Endothelial cell of umbilical vein (primary cell): ENCODE results near the gene PAX2. TPM values are rescaled to one million over a fixed set of nuclear protein-coding genes. Genes with fewer than 3 reads are reported as not detected.

ENCODE experiments used
- BruUV-seq: library from RNA; stranded (reverse); fragments of 400-500 nt; replicated peaks from 2 replicates; lab custom pipeline; 2021; lab: Mats Ljungman, UMichigan
- CTCF ChIA-PET: fragments of 300-600, 350-600 bp; sonication (Branson Sonifier 250); formaldehyde crosslinking; loops from one replicate; lab custom pipeline; 2021; ENCODE audit warnings: antibody characterized with exemption, inconsistent platforms; lab: Charles Lee
- POLR2A ChIA-PET: fragments of 300-600, 350-600 bp; sonication (Branson Sonifier 250); formaldehyde crosslinking; loops from one replicate; lab custom pipeline; 2021; ENCODE audit warnings: antibody characterized with exemption, inconsistent platforms; lab: Charles Lee
- DNase-seq: peaks from one replicate; pipeline ENCODE4 v3.0.0-alpha.2; 2011; ENCODE audit warnings: low read depth, low spot score
- FAIRE-seq: peaks from 2 replicates; lab custom pipeline; 2011; peaks lifted over from hg19 to GRCh38; lab: Jason Lieb, UNC
- H2AFZ ChIP-seq: 2 replicates; pipeline ENCODE4 v1.6.0; 2012; ENCODE audit warnings: low read depth, low read length, control low read depth, inconsistent platforms
- H3K27ac ChIP-seq: 2 replicates; pipeline ENCODE4 v1.5.1; 2011; ENCODE audit warnings: low read depth, mild to moderate bottlenecking, control low read depth, low read length, moderate library complexity; ENCODE audit not compliant: insufficient read depth
- H3K27me3 ChIP-seq, 2 experiments: 2 replicates each; pipeline versions ENCODE4 v1.6.0 to v1.6.1; 2011; ENCODE audit warnings: low read length in 2 of 2, mixed read lengths in 1 of 2; ENCODE audit not compliant: control insufficient read depth in 2 of 2, insufficient read depth in 2 of 2
- H3K36me3 ChIP-seq, 2 experiments: 2 replicates in 1 of 2; 3 replicates in 1 of 2; pipeline ENCODE4 v1.5.1; 2011; ENCODE audit warnings: low read length in 2 of 2, mild to moderate bottlenecking in 1 of 2, moderate library complexity in 1 of 2; ENCODE audit not compliant: control insufficient read depth in 2 of 2, insufficient read depth in 2 of 2; ENCODE audit errors: extremely low read depth in 1 of 2
- H3K4me1 ChIP-seq: 3 replicates; pipeline ENCODE4 v1.5.1; 2011; ENCODE audit warnings: mild to moderate bottlenecking, low read length; ENCODE audit not compliant: control insufficient read depth, insufficient read depth; ENCODE audit errors: extremely low read depth
- H3K4me2 ChIP-seq: 2 replicates; pipeline ENCODE4 v1.6.1; 2011; ENCODE audit warnings: low read length, control low read depth, mixed read lengths; ENCODE audit not compliant: insufficient read depth
- H3K4me3 ChIP-seq, 3 experiments: fragments of 200-600 bp in 1 of 3; sonication (generic), shearing (Covaris generic) in 1 of 3; replicated peaks in 1 of 3; 2 replicates each; pipeline ENCODE4 v1.5.1; 2011 to 2016; ENCODE audit warnings: control low read depth in 3 of 3, low read length in 3 of 3, mild to moderate bottlenecking in 2 of 3, inconsistent platforms in 1 of 3, low read depth in 1 of 3, moderate library complexity in 1 of 3; ENCODE audit not compliant: insufficient read depth in 1 of 3
- H3K79me2 ChIP-seq: 2 replicates; pipeline ENCODE4 v1.6.0; 2012; ENCODE audit warnings: low read length, inconsistent platforms; ENCODE audit not compliant: control insufficient read depth, insufficient read depth
- H3K9ac ChIP-seq: replicated peaks from 2 replicates; pipeline ENCODE3; 2011; ENCODE audit warnings: low read length, control low read depth; ENCODE audit not compliant: insufficient read depth; ENCODE audit errors: extremely low read depth
- H3K9me1 ChIP-seq: replicated peaks from 3 replicates; pipeline ENCODE4 v1.6.0; 2011; ENCODE audit warnings: mild to moderate bottlenecking, low read length; ENCODE audit not compliant: control insufficient read depth, insufficient read depth; ENCODE audit errors: extremely low read depth
- H3K9me3 ChIP-seq: replicated peaks from 2 replicates; pipeline ENCODE4 v1.5.1; 2012; ENCODE audit warnings: low read length, inconsistent platforms; ENCODE audit not compliant: control insufficient read depth, insufficient read depth
- H4K20me1 ChIP-seq: replicated peaks from 2 replicates; pipeline ENCODE3; 2011; ENCODE audit warnings: mild to moderate bottlenecking, low read length; ENCODE audit not compliant: control insufficient read depth, insufficient read depth; ENCODE audit errors: extremely low read depth
- CTCF ChIP-seq, 2 donors: IDR thresholded peaks; 1 replicate in 1 of 2; 2 replicates in 1 of 2; pipeline ENCODE4 v1.5.1; 2011; ENCODE audit warnings: low read length in 2 of 2, mild to moderate bottlenecking in 2 of 2, moderate library complexity in 2 of 2, control low read depth in 1 of 2, inconsistent platforms in 1 of 2, low read depth in 1 of 2; ENCODE audit not compliant: insufficient read depth in 1 of 2; ENCODE audit errors: extremely low read depth in 1 of 2
- EZH2 ChIP-seq: IDR thresholded peaks from 2 replicates; pipeline ENCODE4 v1.6.1; 2012; ENCODE audit warnings: borderline replicate concordance, low read depth, mild to moderate bottlenecking, moderate library complexity, low read length, inconsistent platforms; ENCODE audit not compliant: severe bottlenecking
- FOS ChIP-seq: IDR thresholded peaks from 2 replicates; pipeline ENCODE4 v1.6.1; 2011; ENCODE audit warnings: mild to moderate bottlenecking, low read length, moderate library complexity, borderline replicate concordance; ENCODE audit not compliant: insufficient read depth
- GATA2 ChIP-seq: IDR thresholded peaks from 2 replicates; pipeline ENCODE4 v1.7.0; 2011; ENCODE audit warnings: low read depth, mild to moderate bottlenecking, moderate library complexity, mixed read lengths, low read length; ENCODE audit not compliant: insufficient read length, insufficient read depth
- JUN ChIP-seq: IDR thresholded peaks from 2 replicates; pipeline ENCODE4 v1.6.1; 2011; ENCODE audit warnings: borderline replicate concordance, low read depth; ENCODE audit not compliant: insufficient read length, insufficient read depth
- MAX ChIP-seq: IDR thresholded peaks from 2 replicates; pipeline ENCODE4 v1.6.1; 2011; ENCODE audit not compliant: insufficient read depth, insufficient read length
- MYC ChIP-seq: IDR thresholded peaks from one replicate; pipeline ENCODE4 v1.6.1; 2011; ENCODE audit warnings: mild to moderate bottlenecking, low read depth, low read length
- POLR2A ChIP-seq: IDR thresholded peaks from 2 replicates; pipeline ENCODE4 v1.6.1; 2012; ENCODE audit warnings: low read depth, mild to moderate bottlenecking, control low read depth, low read length
- POLR2AphosphoS5 ChIP-seq: IDR thresholded peaks from 2 replicates; pipeline ENCODE4 v1.6.1; 2012; ENCODE audit warnings: low read depth, mild to moderate bottlenecking, control low read depth, low read length, moderate library complexity; ENCODE audit not compliant: insufficient read depth
- dilution Hi-C: fragments of 300-500 bp; cut with MboI; formaldehyde crosslinking; loops from one replicate; pipeline ENCODE4 v1.15.0; 2019; ENCODE audit warnings: low sequenced_read_pairs; ENCODE audit not compliant: extremely low pct_ligation_motif_present
- intact Hi-C: fragments of 100-400 bp; cut with micrococcal nuclease; formaldehyde crosslinking; loops from one replicate; pipeline ENCODE4 v1.10.0; 2022
- polyA plus RNA-seq, 4 experiments: library from polyadenylated mRNA; depleted of rRNA in 3 of 4; stranded (reverse) in 3 of 4; unstranded in 1 of 4; fragments of >200 nt; gene quantifications; 2 replicates each; pipeline versions ENCODE4 v1.2.1 to v1.2.3, GENCODE V29; 2011 to 2012; ENCODE audit warnings: missing spikeins in 1 of 4
- total RNA-seq: library from RNA; stranded (reverse); gene quantifications from 2 replicates; pipeline ENCODE4 v1.2.3, GENCODE V29; 2021

Gene PAX2
- total and polyA plus RNA-seq, 2 donors (not counting 3 experiments of a cell fraction or from before 2014, with no cell fraction given) = not detected

- no peaks in the 10 kb centered on the region for H3K9me1 ChIP-seq
- POLR2A ChIA-PET = no interaction called here
- H3K27me3 ChIP-seq = peaks cover 69 to 83% of the 10 kb centered on the region in 2 experiments
- no peak overlapping the region for H2AFZ ChIP-seq
- no peak overlapping the region for H3K27ac ChIP-seq
- H3K4me1 ChIP-seq = no peaks in the 10 kb centered on the region
- no peak for DNase-seq
- FAIRE-seq = no peak
- H3K79me2 ChIP-seq = no peaks in the 10 kb centered on the region
- TF ChIP-seq POLR2AphosphoS5 = no peak
- no peak for TF ChIP-seq FOS
- no peak for TF ChIP-seq GATA2
- no peak for TF ChIP-seq JUN
- no peak for TF ChIP-seq EZH2
- no peak for TF ChIP-seq MAX
- TF ChIP-seq MYC = no peak
- TF ChIP-seq POLR2A = no peak
- TF ChIP-seq CTCF (IDR thresholded peaks at IDR 0.05; ENCODE audit: extremely low read depth in 1 of 2, insufficient read depth in 1 of 2, low read depth in 1 of 2, low read length in 2 of 2) = no peak
- H3K4me3 ChIP-seq = no peak overlapping the region
- dilution Hi-C loops (no loop called here), intact Hi-C loops (loop anchor here (5.0 kb wide), 1 partner anchor 163 kb away; no protein-coding TSS in a partner anchor)
- no TSS peak for BruUV-seq
- no peaks in the 10 kb centered on the region for H3K9me3 ChIP-seq
- no peak overlapping the region for H3K4me2 ChIP-seq
- CTCF ChIA-PET = interaction anchor here (1.8 kb wide), 1 partner anchor 18 kb away, joined by 6 read pairs; no protein-coding TSS in a partner anchor
- no peaks in the 10 kb centered on the region for H3K36me3 ChIP-seq
- H4K20me1 ChIP-seq = no peaks in the 10 kb centered on the region
- no peak overlapping the region for H3K9ac ChIP-seq
Observed at GRCh38 chr10:100725071-100725471, 20.3 kb upstream of the PAX2 start.
